Umbilical cord (tissue), 2 donors: ENCODE results near the gene AARS2. TPM values are rescaled to one million over a fixed set of nuclear protein-coding genes. Genes with fewer than 3 reads are reported as not detected.

Experiments used
- DNase-seq: peaks from one replicate; pipeline ENCODE4 v3.0.0-alpha.2; 2015; ENCODE audit warnings: low spot score
- total RNA-seq: library from RNA; depleted of rRNA; stranded (reverse); fragments of >200 nt; gene quantifications from one replicate; pipeline ENCODE4 v1.2.3, GENCODE V29; 2014; ENCODE audit warnings: low replicate concordance; ENCODE audit not compliant: insufficient read depth

Gene AARS2
- total RNA-seq, 1 donor from 2014 or later = 13.2 TPM

DNA sequence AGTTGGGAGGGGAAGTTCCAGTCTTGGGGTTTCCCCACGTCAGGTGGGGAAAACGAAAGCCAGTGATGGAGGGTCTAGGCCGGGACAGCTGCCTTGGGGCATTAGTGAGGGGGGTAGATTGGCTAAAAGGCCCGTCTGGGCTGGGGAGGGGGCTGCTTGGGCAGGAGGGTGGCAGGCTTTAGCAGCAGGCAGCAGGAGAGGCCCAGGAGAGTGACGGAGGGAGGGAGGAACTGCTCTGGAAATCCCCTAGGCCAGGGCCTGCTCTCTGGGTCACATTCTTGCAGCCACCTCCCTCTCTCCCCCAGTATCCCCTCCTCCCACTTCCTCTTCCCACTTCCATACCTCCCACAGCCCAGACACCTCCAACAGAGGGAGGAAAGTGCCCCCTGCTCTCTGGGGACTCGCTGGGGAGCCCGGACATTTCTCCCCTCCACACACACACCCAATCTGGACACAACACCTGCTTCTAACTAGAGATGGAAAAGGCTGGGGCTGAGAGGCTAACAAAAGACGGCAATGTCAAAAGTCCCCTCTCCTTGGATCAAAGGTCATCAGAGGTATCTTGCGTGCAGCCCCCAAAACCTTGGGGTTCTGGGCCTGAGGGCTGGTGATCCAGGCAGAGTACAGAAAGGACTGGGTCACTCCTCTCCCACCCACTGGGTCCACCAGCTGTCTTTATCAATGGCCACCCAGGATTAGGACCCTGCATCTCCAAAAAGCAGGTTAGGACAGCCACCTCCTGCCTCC lies 49.6 kb downstream of the AARS2 start:
- no peak for DNase-seq

DNA sequence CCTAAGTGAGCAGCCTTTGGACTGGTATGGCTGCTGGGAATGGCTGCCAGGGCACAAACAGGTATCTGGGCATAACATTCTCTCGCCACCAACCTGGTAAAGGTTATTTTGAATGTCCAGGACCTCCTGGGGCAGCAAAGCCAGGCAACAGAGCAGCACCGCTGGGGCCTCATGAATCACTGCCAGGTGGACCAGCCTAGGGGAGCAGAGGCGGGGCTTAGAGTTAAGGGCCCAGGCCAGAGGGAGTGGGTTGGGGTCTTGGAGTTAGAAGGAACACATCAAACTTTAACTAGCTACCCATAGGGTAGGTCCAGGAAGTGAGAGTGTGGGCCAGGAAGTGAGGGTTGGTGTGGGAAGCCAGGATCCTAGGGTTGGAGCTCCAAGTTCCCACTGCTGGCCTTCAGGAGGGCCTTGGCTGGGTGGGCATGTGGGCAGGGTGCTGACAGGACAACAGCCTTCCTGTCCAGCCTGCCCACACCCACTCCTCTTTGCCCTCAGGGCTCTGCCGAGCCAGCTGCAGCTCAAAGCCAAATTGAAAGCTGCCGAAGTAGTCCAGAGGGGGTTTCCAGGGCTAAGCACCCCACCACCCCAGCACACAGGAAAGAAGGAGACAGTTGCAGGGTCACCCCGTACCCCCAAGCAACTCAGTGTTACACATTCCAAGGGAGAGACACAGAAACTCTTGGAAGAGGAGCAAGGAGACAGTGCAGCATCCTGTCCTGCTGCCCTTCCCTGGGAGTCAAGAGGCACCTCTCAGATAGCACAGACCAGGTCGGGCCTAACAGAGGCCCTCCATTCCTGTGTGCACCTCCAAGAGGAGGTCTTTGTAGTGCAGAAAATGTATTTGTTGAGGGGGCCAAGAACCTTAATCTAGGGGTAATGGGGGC lies 50.4 kb downstream of the AARS2 start:
- DNase-seq = no peak

DNA sequence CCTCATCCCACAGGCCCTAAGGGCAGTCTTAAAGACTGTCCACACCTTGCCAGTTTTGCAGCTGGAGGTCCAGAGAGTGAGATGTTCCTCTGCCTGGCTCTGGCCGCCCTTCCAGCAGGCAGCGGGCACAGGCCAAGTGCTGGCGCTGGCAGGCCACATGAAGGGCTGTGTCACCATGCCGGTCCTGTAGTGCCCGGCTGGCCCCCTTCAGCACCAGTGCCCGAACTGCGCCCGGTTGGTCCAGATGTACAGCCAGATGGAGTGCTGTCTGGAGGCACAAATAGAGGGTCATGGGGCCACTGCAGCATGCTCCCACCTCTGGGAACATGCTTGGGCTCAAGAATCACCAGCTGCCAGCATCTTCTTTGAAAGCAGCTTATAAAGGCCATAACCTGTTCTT lies 51.6 kb downstream of the AARS2 start:
- no peak for DNase-seq

DNA sequence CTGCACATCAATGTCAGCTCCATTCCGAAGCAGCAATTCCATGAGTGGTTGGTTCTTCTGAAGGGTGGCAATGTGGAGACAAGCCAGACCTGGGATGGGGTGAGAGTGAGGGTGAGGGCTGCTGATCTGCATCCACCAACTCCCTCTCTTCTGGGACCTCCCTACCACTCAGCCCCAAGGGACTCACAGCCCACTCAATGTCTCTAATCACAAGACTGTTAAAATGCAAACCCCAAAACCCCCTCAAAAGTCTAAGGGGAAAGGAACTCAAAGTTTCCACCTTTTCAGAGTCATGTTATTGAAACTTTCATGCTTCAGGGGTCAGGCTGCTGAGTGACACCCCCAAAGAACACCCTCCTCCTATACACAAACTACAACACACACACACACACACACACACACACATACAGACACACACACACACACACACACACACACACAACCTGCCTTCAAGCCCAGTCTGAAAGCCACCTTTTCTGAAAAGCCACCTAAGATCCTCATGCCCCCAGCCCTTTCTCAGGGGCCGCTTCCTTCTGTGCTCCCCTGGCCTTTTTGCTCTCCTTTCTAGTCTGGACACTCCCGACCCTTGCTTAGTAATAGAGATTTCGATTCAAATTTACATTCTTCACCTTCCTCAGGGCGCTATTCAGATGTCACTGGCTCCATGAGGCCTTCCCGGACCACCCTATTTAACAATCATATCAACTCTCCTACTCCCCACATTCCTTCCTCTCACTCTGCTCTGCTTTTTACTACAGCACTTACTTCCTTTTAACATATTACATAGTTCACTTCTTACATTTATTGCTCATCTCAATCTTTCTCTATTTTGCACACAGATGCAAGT lies 52.5 kb downstream of the AARS2 start:
- no peak for DNase-seq

DNA sequence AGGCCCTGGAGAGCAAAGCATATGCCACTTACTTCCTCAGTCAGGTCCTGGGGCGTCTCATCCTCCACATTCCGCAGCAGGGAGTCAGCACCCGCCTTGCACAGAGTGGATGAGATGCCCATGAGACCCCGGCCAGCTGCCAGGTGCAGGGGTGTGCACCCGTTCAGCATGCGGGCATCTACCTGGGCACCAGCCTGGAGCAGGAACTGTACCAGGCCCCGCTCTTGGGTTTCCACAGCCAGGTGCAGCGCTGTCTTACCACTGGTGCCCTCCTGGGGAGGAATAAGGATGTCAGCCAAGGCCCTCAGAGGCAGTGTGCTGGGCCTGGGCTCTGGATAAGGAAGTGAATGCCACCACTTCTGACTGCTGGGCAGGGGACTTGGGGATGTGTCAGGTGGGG lies 53.1 kb downstream of the AARS2 start:
- DNase-seq = no peak

DNA sequence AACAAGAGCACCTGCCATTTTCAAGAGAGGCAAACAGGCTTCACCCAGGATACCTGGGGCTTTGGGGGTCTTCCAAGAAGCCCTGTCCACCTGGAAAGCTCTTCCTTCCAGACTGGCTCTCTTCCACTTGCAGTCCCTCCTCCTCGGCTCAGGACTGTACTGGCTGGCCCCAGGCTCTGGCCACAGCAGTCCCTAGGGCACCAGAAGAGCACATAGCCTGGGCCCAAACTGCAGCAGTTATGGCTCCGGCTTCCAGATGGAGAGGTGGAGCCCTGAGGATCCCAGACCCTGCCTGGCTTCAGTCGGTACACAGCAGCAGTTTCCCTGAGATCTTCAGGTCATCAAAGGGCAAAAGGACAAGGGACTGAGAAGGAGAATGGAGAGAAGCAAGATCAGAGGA lies 54.2 kb downstream of the AARS2 start:
- no peak for DNase-seq

DNA sequence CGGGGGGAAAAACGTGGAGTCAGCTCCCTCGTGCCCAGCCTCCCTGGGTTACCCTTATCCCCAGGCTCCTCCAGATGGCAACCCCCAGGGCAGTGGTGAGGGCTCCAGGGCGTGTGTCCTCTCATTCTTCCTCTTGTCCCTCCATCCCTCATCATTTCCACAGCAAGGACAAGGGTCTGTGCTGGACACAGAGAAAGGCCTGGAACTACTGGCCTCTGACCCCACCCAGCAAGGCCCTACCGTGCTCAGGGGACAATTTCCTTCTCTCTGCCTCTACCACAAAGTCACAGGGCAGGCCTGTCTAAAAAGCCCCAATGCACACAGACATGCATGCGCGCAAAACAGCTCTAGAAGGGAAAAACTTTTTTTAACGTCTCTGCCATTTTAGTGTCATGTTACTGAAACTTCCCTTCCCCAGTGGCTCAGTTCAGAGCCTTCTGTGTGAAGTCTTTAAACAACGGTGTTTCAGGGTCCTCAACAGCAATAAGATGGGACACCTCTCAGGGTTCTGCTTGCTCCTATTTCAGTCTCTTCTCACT lies 54.8 kb downstream of the AARS2 start:
- no peak for DNase-seq

DNA sequence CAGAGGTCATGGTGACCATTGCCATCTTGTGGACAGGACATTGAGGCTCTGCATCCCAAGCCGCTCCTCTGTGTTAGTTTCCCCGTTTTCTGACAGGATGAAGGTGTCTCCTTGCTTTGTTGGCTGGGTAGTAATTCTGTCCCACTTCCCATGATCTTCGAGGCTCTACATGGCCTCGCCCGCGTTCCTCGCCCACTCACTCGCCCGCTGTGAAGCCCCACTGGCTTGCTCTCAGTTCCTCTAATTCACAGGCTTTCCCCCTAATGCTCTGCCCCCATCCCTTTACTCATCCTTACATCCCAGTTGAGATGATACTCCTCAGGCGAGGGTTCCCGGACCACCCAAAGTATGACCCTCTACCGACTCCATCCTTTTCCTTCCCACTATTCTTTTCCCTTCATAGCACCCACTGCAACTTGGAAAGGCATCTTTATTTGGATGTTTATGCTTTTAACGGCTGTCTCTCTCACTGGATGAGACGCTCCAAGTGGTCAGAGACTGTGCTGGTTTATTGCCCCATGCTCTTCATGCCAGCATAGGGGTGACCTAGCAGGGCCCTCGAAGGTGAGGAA lies 55.3 kb downstream of the AARS2 start:
- no peak for DNase-seq

DNA sequence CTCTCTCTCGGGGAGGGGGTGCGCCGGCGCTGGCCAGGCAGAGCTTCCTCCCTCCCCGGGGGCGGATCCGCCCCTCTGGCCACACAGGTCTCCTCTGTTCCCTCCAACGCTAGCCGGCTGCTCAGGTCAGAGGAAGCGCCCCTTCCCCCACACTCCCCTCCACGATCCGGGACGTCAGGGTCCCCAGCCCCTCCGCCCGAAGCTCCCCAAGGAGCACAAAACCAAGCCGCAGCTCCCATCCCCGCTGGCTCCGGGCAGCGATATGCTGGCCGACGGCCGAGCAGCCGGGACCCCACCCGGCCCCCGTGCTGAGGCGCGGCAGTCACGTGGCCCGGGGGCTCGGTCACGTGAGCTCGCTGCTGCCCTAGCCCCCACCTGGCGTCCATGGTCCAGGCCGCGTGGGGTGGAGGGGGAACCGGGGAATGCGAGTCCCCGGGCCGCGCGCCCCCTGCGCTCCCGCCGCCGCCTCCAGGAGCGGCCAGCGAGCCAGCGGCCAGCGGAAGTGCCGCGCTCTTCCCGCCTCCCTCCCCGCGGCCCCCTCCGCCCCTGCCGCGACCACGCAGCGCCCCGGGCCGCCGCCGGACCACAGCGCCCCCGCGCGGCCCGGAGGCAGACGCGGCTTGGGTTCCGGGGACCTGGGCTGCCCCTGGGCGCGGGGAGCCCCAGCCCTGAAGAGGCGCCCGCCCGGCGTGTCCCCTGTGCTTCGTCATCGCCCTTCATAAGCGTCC lies 56.0 kb downstream of the AARS2 start, which contains the start of gene SLC35B2:
Gene SLC35B2 (minus strand): TSS at position 504 of the 728 bp plus-strand sequence. CDS start 118 bp downstream, at position 386.
- peak; percentile 83 for DNase-seq

DNA sequence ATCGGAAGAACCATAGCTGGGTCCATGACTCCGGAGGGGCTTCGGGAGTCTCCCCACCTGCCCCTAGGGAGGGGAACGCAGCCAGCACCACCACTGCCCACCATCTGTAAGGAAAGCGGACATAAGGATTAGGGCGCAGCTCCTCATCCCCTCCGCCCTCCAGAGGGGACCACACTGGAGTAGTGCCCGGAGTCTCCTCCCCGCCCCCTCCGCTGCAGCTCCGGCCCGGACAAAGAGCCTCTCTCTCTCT lies 56.4 kb downstream of the AARS2 start:
- no peak for DNase-seq

DNA sequence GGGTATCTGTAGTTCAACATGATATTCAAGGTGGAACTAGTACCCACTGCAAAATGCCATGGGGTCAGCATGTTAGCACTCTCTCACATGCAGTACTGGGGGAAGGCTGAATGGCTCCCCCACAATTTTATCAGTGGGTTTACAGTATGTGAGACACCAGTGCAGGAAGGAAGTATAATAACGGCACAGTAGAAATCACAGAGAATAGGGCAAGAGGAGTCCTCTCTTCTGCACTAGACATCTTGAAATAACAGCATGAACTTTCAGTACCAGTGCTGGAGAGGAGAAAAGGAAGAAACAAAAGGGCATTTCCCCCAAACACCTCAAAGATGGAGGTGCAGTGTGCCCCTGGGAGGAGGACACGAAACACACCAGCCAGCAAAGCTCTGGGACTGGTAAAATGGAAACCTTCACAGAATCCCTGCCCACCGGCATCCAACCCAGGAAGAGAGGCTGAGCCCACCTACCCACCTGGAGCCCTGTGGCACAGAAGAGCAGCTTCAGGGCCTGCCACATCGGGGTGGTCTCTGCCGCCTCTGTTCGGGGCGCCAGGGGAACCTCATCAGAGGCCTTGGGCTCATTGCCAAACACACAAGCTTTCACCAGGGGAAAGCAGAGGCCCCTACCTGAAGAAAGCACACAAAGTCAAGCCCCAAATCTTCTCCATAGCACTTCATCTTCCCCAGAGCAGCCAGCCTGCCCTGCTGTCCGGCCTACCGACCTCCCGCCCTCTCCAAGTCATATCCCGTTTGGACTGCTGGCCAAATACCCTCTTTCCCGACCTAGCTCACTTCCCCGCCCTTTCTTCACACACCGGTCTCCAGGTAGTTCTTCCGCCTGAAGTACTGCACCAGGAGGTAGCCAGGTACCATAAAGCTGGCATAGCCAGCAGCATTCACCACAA lies 57.0 kb downstream of the AARS2 start:
- no peak for DNase-seq

DNA sequence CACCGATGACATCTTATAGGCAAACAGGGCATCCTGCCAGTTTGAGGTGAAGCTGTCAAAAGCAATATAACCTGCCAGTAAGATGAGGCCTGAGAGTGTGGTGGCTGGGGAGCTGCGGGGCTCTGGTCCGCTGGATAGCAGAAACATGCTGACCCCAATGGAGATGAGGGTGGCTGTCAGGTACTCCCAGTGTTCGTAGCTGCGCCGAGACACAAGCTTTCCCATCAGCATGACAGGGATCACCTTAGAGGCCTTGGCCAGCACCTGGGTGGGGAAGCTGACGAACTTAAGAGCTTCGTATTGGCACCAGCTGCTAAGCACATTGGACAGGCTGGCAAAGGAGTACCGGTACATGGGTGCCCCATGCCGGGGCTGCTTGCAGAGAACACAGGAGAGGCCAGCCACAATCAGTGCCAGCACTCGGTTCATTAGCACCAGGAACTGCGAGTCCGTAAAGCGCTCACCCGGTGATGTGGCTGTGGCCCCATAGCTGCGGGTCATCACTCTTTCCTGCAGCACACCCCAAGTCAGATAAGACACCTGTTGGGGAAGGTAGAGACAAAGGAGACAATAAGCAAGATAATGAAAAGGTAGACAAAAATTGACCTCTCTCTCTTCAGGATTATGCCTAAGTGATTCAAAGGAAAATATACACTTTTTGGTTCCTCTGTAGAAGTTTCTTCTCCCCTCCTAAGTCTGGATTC lies 57.9 kb downstream of the AARS2 start:
- no peak for DNase-seq

DNA sequence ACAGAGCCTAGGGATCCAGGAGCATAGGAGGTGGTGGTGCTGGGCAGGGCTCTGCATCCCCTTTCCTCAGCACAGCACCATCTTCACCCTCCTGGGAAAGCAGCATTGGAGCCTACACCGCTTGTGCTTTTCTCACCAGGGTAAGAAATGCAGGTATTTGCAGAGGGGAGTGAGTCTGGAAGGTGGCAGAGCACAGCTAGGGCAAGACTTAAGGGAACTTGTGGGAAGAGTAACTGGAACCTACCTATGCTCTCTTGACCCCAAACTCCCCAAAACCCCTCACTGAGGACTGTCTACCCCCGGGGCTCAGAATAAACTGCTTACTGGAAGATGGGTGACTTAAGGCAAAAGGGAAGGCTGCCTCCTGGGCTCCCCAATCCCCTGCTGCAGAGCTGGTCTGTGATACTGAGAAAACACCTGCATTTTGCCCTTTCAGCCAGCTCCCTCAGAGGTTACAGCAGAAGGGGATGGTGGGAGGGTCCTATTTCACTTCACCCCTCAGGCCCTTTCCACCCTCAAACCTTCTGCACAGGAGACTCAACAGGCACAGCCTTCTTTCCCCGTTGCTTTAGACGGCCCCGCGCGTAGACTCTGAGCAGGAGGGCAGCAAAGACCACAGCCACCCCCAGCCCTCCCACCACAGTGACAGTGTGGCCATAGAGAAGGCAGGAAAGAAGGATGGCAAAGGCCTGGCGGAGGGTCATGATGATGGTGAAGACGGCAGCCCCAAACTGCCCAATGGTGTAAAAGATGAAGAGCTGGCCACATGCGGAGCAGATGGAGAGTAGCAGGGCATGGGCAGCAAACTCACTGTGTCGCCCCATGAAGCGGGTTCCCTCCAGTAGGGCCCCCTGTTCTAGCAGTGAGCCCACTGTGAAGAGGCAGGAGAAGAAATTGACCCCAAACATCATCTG lies 58.7 kb downstream of the AARS2 start:
- no peak for DNase-seq

DNA sequence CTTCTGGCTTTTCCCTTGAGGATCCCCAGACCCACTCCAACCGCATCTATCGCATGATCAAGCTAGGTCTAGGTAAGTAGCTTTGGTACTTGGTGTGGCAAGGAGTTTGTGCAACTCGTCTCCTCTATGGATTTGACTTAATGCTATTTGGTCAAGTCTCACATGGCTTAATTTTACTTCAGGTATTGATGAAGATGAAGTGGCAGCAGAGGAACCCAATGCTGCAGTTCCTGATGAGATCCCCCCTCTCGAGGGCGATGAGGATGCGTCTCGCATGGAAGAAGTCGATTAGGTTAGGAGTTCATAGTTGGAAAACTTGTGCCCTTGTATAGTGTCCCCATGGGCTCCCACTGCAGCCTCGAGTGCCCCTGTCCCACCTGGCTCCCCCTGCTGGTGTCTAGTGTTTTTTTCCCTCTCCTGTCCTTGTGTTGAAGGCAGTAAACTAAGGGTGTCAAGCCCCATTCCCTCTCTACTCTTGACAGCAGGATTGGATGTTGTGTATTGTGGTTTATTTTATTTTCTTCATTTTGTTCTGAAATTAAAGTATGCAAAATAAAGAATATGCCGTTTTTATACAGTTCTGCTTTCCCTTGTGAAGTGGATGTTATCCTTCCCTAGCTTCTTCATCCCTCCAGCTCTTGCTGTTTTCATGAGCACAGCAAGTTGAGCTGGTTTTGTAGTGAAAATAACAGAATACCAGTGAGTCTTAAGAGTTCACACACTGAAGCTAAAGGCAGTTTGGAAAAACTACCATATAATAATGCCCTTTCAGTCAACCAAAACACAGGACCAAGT lies 59.6 kb downstream of the AARS2 start:
- no peak for DNase-seq

DNA sequence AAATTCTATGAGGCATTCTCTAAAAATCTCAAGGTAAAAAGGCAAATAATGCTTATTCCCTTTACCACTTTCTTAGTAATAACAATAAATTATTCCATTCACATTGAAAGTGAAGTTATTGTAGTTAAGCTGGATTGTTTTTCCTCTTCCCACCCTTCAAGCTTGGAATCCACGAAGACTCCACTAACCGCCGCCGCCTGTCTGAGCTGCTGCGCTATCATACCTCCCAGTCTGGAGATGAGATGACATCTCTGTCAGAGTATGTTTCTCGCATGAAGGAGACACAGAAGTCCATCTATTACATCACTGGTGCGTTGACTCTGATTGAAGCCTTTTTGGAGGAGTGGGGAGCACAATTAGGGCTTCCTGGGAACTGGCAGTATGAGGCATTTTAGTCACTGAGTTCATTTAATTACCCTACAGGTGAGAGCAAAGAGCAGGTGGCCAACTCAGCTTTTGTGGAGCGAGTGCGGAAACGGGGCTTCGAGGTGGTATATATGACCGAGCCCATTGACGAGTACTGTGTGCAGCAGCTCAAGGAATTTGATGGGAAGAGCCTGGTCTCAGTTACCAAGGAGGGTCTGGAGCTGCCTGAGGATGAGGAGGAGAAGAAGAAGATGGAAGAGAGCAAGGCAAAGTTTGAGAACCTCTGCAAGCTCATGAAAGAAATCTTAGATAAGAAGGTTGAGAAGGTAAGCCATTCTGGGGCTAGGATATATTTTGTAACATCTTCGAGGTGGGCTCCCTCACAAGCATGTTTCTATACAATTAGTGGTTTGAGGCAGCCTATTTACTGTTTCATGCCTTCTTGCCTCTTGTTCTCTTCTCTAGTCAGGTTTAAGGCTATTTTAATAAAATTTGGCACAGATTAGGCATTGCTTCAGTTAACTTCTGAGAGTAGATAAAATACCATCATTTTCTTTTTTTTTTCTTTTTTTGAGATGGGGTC lies 61.3 kb downstream of the AARS2 start:
- no peak for DNase-seq

DNA sequence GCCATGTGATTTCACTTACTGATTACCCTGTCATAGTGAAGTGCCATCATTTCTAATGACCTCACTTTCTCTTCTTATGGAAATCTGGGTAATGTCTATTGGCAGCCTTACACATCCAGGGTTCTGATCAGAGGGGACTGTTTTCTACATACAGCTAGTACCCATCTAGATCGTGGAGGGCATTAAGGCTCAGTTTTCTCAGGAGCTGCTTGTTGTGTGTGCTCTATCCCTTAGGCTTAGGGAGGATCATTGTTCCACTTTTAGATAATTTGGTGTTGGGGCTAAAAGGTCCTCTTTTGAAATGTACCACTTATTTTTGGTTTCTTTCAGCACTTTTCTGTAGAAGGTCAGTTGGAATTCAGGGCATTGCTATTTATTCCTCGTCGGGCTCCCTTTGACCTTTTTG lies 62.4 kb downstream of the AARS2 start:
- DNase-seq = no peak
